ENCODE measurements around the gene BRICD5.

Gene BRICD5

DNA sequence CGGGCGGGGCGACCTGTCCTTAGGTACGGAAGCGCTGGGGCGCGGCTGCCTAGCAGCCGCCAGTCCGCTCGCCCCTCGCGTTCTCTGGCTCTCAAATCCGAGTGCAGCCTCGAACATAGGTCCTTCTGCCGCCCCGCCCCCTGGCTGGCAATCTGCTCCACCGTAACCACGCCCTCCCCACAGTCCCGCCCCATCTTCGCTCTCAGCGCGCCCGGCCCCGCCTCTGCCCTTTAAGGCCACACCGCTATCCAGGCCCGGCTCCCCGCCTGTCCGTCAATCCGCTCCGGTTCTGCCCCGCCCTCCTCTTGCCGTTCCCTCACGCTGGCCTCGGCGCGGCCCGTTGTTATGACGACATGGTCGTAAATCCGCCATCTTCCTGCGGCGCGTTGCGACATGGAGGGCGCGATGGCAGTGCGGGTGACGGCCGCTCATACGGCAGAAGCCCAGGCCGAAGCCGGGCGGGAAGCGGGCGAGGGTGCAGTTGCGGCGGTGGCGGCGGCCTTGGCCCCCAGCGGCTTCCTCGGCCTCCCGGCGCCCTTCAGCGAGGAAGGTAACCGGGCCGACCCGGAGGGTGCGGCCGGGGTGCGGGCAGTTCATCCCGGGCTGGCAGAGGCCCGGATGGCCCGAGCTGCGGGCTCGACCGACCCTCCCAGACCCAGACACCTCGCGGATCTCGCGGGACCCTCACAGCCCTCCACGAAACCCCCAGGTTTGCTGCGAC is 12.7 kb upstream of the BRICD5 start, which contains the start of gene E4F1 (continued):
- TF ChIP-seq GLI4 (tag by site-specific recombination; IDR thresholded peaks at IDR 0.05): peak; percentile 49; the same call in 1 of the 2 replicates
- TF ChIP-seq, protein P1, sequence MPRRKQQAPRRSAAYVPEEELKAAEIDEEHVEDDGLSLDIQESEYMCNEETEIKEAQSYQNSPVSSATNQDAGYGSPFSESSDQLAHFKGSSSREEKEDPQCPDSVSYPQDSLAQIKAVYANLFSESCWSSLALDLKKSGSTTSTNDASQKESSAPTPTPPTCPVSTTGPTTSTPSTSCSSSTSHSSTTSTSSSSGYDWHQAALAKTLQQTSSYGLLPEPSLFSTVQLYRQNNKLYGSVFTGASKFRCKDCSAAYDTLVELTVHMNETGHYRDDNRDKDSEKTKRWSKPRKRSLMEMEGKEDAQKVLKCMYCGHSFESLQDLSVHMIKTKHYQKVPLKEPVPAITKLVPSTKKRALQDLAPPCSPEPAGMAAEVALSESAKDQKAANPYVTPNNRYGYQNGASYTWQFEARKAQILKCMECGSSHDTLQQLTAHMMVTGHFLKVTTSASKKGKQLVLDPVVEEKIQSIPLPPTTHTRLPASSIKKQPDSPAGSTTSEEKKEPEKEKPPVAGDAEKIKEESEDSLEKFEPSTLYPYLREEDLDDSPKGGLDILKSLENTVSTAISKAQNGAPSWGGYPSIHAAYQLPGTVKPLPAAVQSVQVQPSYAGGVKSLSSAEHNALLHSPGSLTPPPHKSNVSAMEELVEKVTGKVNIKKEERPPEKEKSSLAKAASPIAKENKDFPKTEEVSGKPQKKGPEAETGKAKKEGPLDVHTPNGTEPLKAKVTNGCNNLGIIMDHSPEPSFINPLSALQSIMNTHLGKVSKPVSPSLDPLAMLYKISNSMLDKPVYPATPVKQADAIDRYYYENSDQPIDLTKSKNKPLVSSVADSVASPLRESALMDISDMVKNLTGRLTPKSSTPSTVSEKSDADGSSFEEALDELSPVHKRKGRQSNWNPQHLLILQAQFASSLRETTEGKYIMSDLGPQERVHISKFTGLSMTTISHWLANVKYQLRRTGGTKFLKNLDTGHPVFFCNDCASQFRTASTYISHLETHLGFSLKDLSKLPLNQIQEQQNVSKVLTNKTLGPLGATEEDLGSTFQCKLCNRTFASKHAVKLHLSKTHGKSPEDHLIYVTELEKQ (tag by site-specific recombination; IDR thresholded peaks at IDR 0.05; ENCODE audit: borderline replicate concordance): peak; percentile 35; the same call in 1 of the 2 replicates
- peak; percentile 91 for TF ChIP-seq ZBTB1 (tag by site-specific recombination; IDR thresholded peaks at IDR 0.05)
- TF ChIP-seq, protein P2, sequence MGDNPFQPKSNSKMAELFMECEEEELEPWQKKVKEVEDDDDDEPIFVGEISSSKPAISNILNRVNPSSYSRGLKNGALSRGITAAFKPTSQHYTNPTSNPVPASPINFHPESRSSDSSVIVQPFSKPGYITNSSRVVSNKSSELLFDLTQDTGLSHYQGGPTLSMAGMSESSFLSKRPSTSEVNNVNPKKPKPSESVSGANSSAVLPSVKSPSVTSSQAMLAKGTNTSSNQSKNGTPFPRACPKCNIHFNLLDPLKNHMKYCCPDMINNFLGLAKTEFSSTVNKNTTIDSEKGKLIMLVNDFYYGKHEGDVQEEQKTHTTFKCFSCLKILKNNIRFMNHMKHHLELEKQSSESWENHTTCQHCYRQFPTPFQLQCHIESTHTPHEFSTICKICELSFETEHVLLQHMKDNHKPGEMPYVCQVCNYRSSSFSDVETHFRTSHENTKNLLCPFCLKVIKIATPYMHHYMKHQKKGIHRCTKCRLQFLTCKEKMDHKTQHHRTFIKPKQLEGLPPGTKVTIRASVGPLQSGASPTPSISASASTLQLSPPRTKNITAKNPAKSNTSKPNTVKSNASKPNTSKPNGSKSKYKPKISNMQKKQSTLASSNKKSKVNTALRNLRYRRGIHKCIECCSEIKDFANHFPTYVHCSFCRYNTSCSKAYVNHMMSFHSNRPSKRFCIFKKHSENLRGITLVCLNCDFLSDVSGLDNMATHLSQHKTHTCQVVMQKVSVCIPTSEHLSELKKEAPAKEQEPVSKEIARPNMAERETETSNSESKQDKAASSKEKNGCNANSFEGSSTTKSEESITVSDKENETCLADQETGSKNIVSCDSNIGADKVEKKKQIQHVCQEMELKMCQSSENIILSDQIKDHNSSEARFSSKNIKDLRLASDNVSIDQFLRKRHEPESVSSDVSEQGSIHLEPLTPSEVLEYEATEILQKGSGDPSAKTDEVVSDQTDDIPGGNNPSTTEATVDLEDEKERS (tag by site-specific recombination; IDR thresholded peaks at IDR 0.05): no peak
- TF ChIP-seq, protein P3, sequence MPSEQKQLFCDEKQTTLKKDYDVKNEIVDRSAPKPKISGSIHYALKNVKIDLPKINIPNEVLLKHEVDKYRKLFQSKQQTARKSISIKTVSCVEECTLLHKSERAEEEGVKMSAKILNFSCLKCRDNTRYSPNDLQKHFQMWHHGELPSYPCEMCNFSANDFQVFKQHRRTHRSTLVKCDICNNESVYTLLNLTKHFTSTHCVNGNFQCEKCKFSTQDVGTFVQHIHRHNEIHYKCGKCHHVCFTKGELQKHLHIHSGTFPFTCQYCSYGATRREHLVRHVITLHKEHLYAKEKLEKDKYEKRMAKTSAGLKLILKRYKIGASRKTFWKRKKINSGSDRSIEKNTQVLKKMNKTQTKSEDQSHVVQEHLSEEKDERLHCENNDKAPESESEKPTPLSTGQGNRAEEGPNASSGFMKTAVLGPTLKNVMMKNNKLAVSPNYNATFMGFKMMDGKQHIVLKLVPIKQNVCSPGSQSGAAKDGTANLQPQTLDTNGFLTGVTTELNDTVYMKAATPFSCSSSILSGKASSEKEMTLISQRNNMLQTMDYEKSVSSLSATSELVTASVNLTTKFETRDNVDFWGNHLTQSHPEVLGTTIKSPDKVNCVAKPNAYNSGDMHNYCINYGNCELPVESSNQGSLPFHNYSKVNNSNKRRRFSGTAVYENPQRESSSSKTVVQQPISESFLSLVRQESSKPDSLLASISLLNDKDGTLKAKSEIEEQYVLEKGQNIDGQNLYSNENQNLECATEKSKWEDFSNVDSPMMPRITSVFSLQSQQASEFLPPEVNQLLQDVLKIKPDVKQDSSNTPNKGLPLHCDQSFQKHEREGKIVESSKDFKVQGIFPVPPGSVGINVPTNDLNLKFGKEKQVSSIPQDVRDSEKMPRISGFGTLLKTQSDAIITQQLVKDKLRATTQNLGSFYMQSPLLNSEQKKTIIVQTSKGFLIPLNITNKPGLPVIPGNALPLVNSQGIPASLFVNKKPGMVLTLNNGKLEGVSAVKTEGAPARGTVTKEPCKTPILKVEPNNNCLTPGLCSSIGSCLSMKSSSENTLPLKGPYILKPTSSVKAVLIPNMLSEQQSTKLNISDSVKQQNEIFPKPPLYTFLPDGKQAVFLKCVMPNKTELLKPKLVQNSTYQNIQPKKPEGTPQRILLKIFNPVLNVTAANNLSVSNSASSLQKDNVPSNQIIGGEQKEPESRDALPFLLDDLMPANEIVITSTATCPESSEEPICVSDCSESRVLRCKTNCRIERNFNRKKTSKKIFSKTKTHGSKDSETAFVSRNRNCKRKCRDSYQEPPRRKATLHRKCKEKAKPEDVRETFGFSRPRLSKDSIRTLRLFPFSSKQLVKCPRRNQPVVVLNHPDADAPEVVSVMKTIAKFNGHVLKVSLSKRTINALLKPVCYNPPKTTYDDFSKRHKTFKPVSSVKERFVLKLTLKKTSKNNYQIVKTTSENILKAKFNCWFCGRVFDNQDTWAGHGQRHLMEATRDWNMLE (tag by site-specific recombination; conservative IDR thresholded peaks at IDR 0.05; ENCODE audit: low read depth): no peak
- peak; percentile 51 for TF ChIP-seq KLF10 (tag by site-specific recombination; IDR thresholded peaks at IDR 0.05)
- TF ChIP-seq, protein P4, sequence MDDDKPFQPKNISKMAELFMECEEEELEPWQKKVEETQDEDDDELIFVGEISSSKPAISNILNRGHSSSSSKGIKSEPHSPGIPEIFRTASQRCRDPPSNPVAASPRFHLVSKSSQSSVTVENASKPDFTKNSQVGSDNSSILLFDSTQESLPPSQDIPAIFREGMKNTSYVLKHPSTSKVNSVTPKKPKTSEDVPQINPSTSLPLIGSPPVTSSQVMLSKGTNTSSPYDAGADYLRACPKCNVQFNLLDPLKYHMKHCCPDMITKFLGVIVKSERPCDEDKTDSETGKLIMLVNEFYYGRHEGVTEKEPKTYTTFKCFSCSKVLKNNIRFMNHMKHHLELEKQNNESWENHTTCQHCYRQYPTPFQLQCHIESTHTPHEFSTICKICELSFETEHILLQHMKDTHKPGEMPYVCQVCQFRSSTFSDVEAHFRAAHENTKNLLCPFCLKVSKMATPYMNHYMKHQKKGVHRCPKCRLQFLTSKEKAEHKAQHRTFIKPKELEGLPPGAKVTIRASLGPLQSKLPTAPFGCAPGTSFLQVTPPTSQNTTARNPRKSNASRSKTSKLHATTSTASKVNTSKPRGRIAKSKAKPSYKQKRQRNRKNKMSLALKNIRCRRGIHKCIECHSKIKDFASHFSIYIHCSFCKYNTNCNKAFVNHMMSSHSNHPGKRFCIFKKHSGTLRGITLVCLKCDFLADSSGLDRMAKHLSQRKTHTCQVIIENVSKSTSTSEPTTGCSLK (tag by site-specific recombination; IDR thresholded peaks at IDR 0.05): no peak
- TF ChIP-seq HOXC10 (CRISPR knock-in tag; IDR thresholded peaks at IDR 0.05): 0 out of 2 replicates have a peak, but pooled peaks have one; percentile 91
- no peak for TF ChIP-seq ZNF221 (tag by site-specific recombination; IDR thresholded peaks at IDR 0.05; ENCODE audit: borderline replicate concordance)
- no peak for TF ChIP-seq ZNF211 (tag by site-specific recombination; IDR thresholded peaks at IDR 0.05; ENCODE audit: low read depth)
- no peak for TF ChIP-seq SETDB1 (IDR thresholded peaks at IDR 0.05; ENCODE audit: insufficient read length, low read length)
- peak; percentile 69; the same call in 1 of the 2 replicates for TF ChIP-seq ZBTB7A (tag by site-specific recombination; IDR thresholded peaks at IDR 0.05; ENCODE audit: low read depth)
- TF ChIP-seq ZFP69B (tag by site-specific recombination; IDR thresholded peaks at IDR 0.05): peak; percentile 54
- TF ChIP-seq, protein P5, sequence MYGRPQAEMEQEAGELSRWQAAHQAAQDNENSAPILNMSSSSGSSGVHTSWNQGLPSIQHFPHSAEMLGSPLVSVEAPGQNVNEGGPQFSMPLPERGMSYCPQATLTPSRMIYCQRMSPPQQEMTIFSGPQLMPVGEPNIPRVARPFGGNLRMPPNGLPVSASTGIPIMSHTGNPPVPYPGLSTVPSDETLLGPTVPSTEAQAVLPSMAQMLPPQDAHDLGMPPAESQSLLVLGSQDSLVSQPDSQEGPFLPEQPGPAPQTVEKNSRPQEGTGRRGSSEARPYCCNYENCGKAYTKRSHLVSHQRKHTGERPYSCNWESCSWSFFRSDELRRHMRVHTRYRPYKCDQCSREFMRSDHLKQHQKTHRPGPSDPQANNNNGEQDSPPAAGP (tag by site-specific recombination; IDR thresholded peaks at IDR 0.05): peak; percentile 72
- TF ChIP-seq, protein P6, sequence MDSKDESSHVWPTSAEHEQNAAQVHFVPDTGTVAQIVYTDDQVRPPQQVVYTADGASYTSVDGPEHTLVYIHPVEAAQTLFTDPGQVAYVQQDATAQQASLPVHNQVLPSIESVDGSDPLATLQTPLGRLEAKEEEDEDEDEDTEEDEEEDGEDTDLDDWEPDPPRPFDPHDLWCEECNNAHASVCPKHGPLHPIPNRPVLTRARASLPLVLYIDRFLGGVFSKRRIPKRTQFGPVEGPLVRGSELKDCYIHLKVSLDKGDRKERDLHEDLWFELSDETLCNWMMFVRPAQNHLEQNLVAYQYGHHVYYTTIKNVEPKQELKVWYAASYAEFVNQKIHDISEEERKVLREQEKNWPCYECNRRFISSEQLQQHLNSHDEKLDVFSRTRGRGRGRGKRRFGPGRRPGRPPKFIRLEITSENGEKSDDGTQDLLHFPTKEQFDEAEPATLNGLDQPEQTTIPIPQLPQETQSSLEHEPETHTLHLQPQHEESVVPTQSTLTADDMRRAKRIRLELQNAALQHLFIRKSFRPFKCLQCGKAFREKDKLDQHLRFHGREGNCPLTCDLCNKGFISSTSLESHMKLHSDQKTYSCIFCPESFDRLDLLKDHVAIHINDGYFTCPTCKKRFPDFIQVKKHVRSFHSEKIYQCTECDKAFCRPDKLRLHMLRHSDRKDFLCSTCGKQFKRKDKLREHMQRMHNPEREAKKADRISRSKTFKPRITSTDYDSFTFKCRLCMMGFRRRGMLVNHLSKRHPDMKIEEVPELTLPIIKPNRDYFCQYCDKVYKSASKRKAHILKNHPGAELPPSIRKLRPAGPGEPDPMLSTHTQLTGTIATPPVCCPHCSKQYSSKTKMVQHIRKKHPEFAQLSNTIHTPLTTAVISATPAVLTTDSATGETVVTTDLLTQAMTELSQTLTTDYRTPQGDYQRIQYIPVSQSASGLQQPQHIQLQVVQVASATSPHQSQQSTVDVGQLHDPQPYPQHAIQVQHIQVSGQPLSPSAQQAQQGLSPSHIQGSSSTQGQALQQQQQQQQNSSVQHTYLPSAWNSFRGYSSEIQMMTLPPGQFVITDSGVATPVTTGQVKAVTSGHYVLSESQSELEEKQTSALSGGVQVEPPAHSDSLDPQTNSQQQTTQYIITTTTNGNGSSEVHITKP (tag by site-specific recombination; IDR thresholded peaks at IDR 0.05): peak; percentile 61
- TF ChIP-seq ZNF239 (tag by site-specific recombination; IDR thresholded peaks at IDR 0.05): 0 out of 2 replicates have a peak, but pooled peaks have one; percentile 56
- TF ChIP-seq, protein P7, sequence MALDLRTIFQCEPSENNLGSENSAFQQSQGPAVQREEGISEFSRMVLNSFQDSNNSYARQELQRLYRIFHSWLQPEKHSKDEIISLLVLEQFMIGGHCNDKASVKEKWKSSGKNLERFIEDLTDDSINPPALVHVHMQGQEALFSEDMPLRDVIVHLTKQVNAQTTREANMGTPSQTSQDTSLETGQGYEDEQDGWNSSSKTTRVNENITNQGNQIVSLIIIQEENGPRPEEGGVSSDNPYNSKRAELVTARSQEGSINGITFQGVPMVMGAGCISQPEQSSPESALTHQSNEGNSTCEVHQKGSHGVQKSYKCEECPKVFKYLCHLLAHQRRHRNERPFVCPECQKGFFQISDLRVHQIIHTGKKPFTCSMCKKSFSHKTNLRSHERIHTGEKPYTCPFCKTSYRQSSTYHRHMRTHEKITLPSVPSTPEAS (tag by site-specific recombination; IDR thresholded peaks at IDR 0.05): no peak
- TF ChIP-seq ZNF660 (tag by site-specific recombination; IDR thresholded peaks at IDR 0.05): peak; percentile 64
